ENCODE results near the gene SLC44A2.
"Not testable (repeated sequence)": the region's sequence is repeated elsewhere in the genome, so short reads cannot be mapped to it uniquely, and the experiment has no call there.

SLC44A2 gene

GRCh38 chr19:10669246-10669645 lies 43.9 kb downstream of the SLC44A2 start:
- Mint-ChIP-seq H3K36me3 (ENCODE audit: insufficient read depth) (peaks cover 66% of the 10 kb centered on the region), H3K4me1 (ENCODE audit: low read depth in 2 of 2) (peaks cover 36% of the 10 kb centered on the region in 2 donors), H3K9me3 (no peaks in the 10 kb centered on the region), H3K27ac (peak overlapping the region; percentile 4 to 91), H3K4me3 (peak overlapping the region in 1 of 2 donors; percentile 3), H3K27me3 (no peaks in the 10 kb centered on the region)
- ATAC-seq (replicated peaks) = no peak
- DNase-seq = no peak

GRCh38 chr19:10670182-10670581 lies 44.8 kb downstream of the SLC44A2 start:
- ATAC-seq (replicated peaks) (no peak), DNase-seq (no peak)
- Mint-ChIP-seq H3K27me3 (no peaks in the 10 kb centered on the region), H3K4me1 (ENCODE audit: low read depth in 2 of 2) (peaks cover 34 to 36% of the 10 kb centered on the region in 2 donors), H3K36me3 (ENCODE audit: insufficient read depth) (peaks cover 76% of the 10 kb centered on the region), H3K27ac (peak overlapping the region; percentile 4 to 91), H3K9me3 (no peaks in the 10 kb centered on the region), H3K4me3 (peak overlapping the region; percentile 3 to 52)

- no peak for ATAC-seq (replicated peaks)
- Mint-ChIP-seq H3K27me3 (no peaks in the 10 kb centered on the region), H3K27ac (peak overlapping the region; percentile 4 to 80), H3K36me3 (ENCODE audit: insufficient read depth) (peaks cover 81% of the 10 kb centered on the region), H3K4me1 (ENCODE audit: low read depth in 2 of 2) (peaks cover 33 to 36% of the 10 kb centered on the region in 2 donors), H3K9me3 (no peaks in the 10 kb centered on the region), H3K4me3 (peak overlapping the region in 1 of 2 donors; percentile 27)
- DNase-seq = no peak
Measured at GRCh38 chr19:10670876-10671804, 45.8 kb downstream of the SLC44A2 start.

- not testable (repeated sequence) for H3K4me3 Mint-ChIP-seq; H3K27me3 Mint-ChIP-seq; DNase-seq; H3K9me3 Mint-ChIP-seq; H3K27ac Mint-ChIP-seq; ATAC-seq (replicated peaks)
- H3K4me1 Mint-ChIP-seq (ENCODE audit: low read depth in 2 of 2) = peaks cover 32 to 36% of the 10 kb centered on the region in 2 donors
- H3K36me3 Mint-ChIP-seq (ENCODE audit: insufficient read depth) = peaks cover 82% of the 10 kb centered on the region
Measured at GRCh38 chr19:10671922-10672321, 46.6 kb downstream of the SLC44A2 start.

GRCh38 chr19:10675214-10675613 lies 49.9 kb downstream of the SLC44A2 start:
- not testable (repeated sequence) for H3K27me3 Mint-ChIP-seq; ATAC-seq (replicated peaks); H3K4me3 Mint-ChIP-seq; DNase-seq; H3K27ac Mint-ChIP-seq; H3K9me3 Mint-ChIP-seq
- H3K36me3 Mint-ChIP-seq (ENCODE audit: insufficient read depth) = peaks cover 92% of the 10 kb centered on the region
- H3K4me1 Mint-ChIP-seq (ENCODE audit: low read depth in 2 of 2) = peaks cover 11 to 15% of the 10 kb centered on the region in 2 donors

GRCh38 chr19:10677751-10678150 lies 52.4 kb downstream of the SLC44A2 start:
- peak overlapping the region; percentile 25 to 76 for H3K27ac Mint-ChIP-seq
- no peaks in the 10 kb centered on the region for H3K9me3 Mint-ChIP-seq
- ATAC-seq (replicated peaks) = no peak
- H3K27me3 Mint-ChIP-seq = no peaks in the 10 kb centered on the region
- H3K4me3 Mint-ChIP-seq = no peak overlapping the region
- H3K36me3 Mint-ChIP-seq (ENCODE audit: insufficient read depth) = peaks cover 100% of the 10 kb centered on the region
- no peak for DNase-seq
- H3K4me1 Mint-ChIP-seq (ENCODE audit: low read depth in 2 of 2) = peaks cover 3 to 6% of the 10 kb centered on the region in 2 donors

DNA sequence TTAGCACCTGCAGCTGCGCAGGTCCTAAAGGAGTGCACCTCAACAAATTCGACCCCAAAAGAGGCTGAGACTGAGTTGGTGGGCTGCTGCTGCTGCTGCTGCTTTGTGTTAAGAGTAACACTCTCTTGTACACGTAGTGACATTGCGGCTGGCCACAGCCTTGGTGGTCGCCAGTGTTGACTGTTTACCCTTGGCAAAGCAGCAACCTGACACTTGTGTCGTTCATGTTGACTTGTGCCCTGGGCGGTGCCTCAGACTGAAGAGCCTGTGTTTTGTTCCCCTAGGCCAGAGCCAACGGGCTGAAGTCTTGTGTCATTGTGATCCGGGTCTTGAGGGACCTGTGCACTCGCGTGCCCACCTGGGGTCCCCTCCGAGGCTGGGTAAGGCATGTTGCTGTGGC lies 53.5 kb downstream of the SLC44A2 start:
- Mint-ChIP-seq H3K27ac (peak overlapping the region in 1 of 2 donors; percentile 76), H3K9me3 (no peaks in the 10 kb centered on the region), H3K4me1 (ENCODE audit: low read depth in 2 of 2) (peaks cover 2 to 4% of the 10 kb centered on the region in 2 donors), H3K4me3 (no peak overlapping the region), H3K36me3 (ENCODE audit: insufficient read depth) (peaks cover 100% of the 10 kb centered on the region), H3K27me3 (no peaks in the 10 kb centered on the region)
- DNase-seq (no peak), ATAC-seq (replicated peaks) (no peak)

- Mint-ChIP-seq H3K36me3 (ENCODE audit: insufficient read depth) (peaks cover 100% of the 10 kb centered on the region), H3K27ac (peak overlapping the region in 1 of 2 donors; percentile 76), H3K4me1 (ENCODE audit: low read depth in 2 of 2) (peaks cover 2 to 4% of the 10 kb centered on the region in 2 donors), H3K27me3 (no peaks in the 10 kb centered on the region), H3K9me3 (no peaks in the 10 kb centered on the region), H3K4me3 (no peak overlapping the region)
- no peak for ATAC-seq (replicated peaks)
- no peak for DNase-seq
Measured at GRCh38 chr19:10679743-10680142, 54.4 kb downstream of the SLC44A2 start.

- Mint-ChIP-seq H3K4me3 (peak overlapping the region in 1 of 2 donors; percentile 41), H3K36me3 (ENCODE audit: insufficient read depth) (peaks cover 100% of the 10 kb centered on the region), H3K27ac (peak overlapping the region; percentile 85 to 89), H3K9me3 (no peaks in the 10 kb centered on the region), H3K4me1 (ENCODE audit: low read depth in 2 of 2) (peaks cover 2 to 4% of the 10 kb centered on the region in 2 donors), H3K27me3 (no peaks in the 10 kb centered on the region)
- ATAC-seq (replicated peaks) (no peak), DNase-seq (no peak)
Measured at GRCh38 chr19:10680545-10681135, 55.3 kb downstream of the SLC44A2 start.

- peak overlapping the region; percentile 85 to 89 for H3K27ac Mint-ChIP-seq
- DNase-seq (no peak), ATAC-seq (replicated peaks) (no peak)
- peaks cover 97% of the 10 kb centered on the region for H3K36me3 Mint-ChIP-seq (ENCODE audit: insufficient read depth)
- H3K9me3 Mint-ChIP-seq = no peaks in the 10 kb centered on the region
- no peaks in the 10 kb centered on the region for H3K27me3 Mint-ChIP-seq
- peaks cover 2 to 4% of the 10 kb centered on the region in 2 donors for H3K4me1 Mint-ChIP-seq (ENCODE audit: low read depth in 2 of 2)
- no peak overlapping the region for H3K4me3 Mint-ChIP-seq
Measured at GRCh38 chr19:10681658-10682057, 56.3 kb downstream of the SLC44A2 start.

- Mint-ChIP-seq H3K4me3 (peak overlapping the region in 1 of 2 donors; percentile 12), H3K27me3 (no peaks in the 10 kb centered on the region), H3K9me3 (no peaks in the 10 kb centered on the region), H3K27ac (peak overlapping the region; percentile 22 to 38), H3K4me1 (ENCODE audit: low read depth in 2 of 2) (peaks cover 2 to 4% of the 10 kb centered on the region in 2 donors), H3K36me3 (ENCODE audit: insufficient read depth) (peaks cover 97% of the 10 kb centered on the region)
- ATAC-seq (replicated peaks) (no peak), DNase-seq (no peak)
Measured at GRCh38 chr19:10682397-10683063, 57.2 kb downstream of the SLC44A2 start.

GRCh38 chr19:10683064-10683426 lies 57.7 kb downstream of the SLC44A2 start:
- Mint-ChIP-seq H3K4me1 (ENCODE audit: low read depth in 2 of 2) (peaks cover 2 to 4% of the 10 kb centered on the region in 2 donors), H3K36me3 (ENCODE audit: insufficient read depth) (peaks cover 97% of the 10 kb centered on the region), H3K4me3 (peak overlapping the region in 1 of 2 donors; percentile 12), H3K9me3 (no peaks in the 10 kb centered on the region), H3K27me3 (no peaks in the 10 kb centered on the region), H3K27ac (peak overlapping the region; percentile 22 to 38)
- DNase-seq = no peak
- ATAC-seq (replicated peaks) = no peak

GRCh38 chr19:10683582-10683981 lies 58.2 kb downstream of the SLC44A2 start:
- Mint-ChIP-seq H3K4me3 (no peak overlapping the region), H3K27ac (peak overlapping the region; percentile 22 to 38), H3K36me3 (ENCODE audit: insufficient read depth) (peaks cover 97% of the 10 kb centered on the region), H3K27me3 (no peaks in the 10 kb centered on the region), H3K4me1 (ENCODE audit: low read depth in 2 of 2) (peaks cover under 1 to 2% of the 10 kb centered on the region in 2 donors), H3K9me3 (no peaks in the 10 kb centered on the region)
- DNase-seq (no peak), ATAC-seq (replicated peaks) (no peak)
